ENCODE data around the gene SETD3.

SETD3 gene

GRCh38 chr14:99408971-99409289 is 71.7 kb downstream of the SETD3 start:
- TF ChIP-seq ZFX (IDR thresholded peaks at IDR 0.05) (no peak), CTCF (conservative IDR thresholded peaks at IDR 0.05) (no peak)

GRCh38 chr14:99408286-99408970 is 72.2 kb downstream of the SETD3 start:
- TF ChIP-seq ZFX (IDR thresholded peaks at IDR 0.05) = no peak
- no peak for TF ChIP-seq CTCF (conservative IDR thresholded peaks at IDR 0.05)
- no peak overlapping the region for H3K27ac ChIP-seq

More at GRCh38 chr14:99408971-99409289, 71.7 kb downstream of the SETD3 start:
- no peak overlapping the region for H3K27ac ChIP-seq

- TF ChIP-seq ZFX (IDR thresholded peaks at IDR 0.05) (no peak), CTCF (conservative IDR thresholded peaks at IDR 0.05) (no peak)
- no peak overlapping the region for H3K27ac ChIP-seq
Observed at GRCh38 chr14:99407416-99407815, 73.2 kb downstream of the SETD3 start.

- TF ChIP-seq ZFX (IDR thresholded peaks at IDR 0.05) = no peak
- no peak for TF ChIP-seq CTCF (conservative IDR thresholded peaks at IDR 0.05)
- no peak overlapping the region for H3K27ac ChIP-seq
Observed at GRCh38 chr14:99402950-99403349, 77.7 kb downstream of the SETD3 start.

- TF ChIP-seq ZFX (IDR thresholded peaks at IDR 0.05) (no peak), CTCF (conservative IDR thresholded peaks at IDR 0.05) (no peak)
- no peak overlapping the region for H3K27ac ChIP-seq
Observed at GRCh38 chr14:99402285-99402648, 78.4 kb downstream of the SETD3 start.

- H3K27ac ChIP-seq = no peak overlapping the region
- TF ChIP-seq CTCF (conservative IDR thresholded peaks at IDR 0.05) (no peak), ZFX (IDR thresholded peaks at IDR 0.05) (no peak)
Observed at GRCh38 chr14:99401621-99402284, 78.9 kb downstream of the SETD3 start.

GRCh38 chr14:99401211-99401610 is 79.4 kb downstream of the SETD3 start:
- no peak for TF ChIP-seq ZFX (IDR thresholded peaks at IDR 0.05)
- TF ChIP-seq CTCF (conservative IDR thresholded peaks at IDR 0.05) = no peak
- H3K27ac ChIP-seq = no peak overlapping the region
